22Rv1 (cell line): ENCODE measurements around the gene UBAP2L.

ENCODE experiments used
- CTCF ChIP-seq: fragments of 450-650 bp; IDR thresholded peaks from 2 replicates; pipeline ENCODE4 v1.5.1; 2017; ENCODE audit warnings: mild to moderate bottlenecking
- ZFX ChIP-seq: fragments of 450-650 bp; IDR thresholded peaks from 2 replicates; pipeline ENCODE4 v1.6.1; 2017; ENCODE audit warnings: antibody characterized with exemption, borderline replicate concordance

GRCh38 chr1:154192476-154192875 is 28.3 kb upstream of the UBAP2L start:
- TF ChIP-seq CTCF (no peak), ZFX (no peak)
